Activated CD8-positive, alpha-beta memory T cell treated with anti-CD3 and anti-CD28 coated beads, Interleukin-2, amount 50 U/mL, for 24 hours (primary cell): ENCODE measurements around the gene FAR1.
"Not testable (repeated sequence)": the region's sequence is repeated elsewhere in the genome, so short reads cannot be mapped to it uniquely, and the experiment has no call there.

Source experiments
- DNase-seq: peaks from one replicate; pipeline ENCODE4 v3.0.0-alpha.2; 2020; ENCODE audit errors: extremely low read depth

FAR1 gene

GRCh38 chr11:13705710-13706109 is 37.2 kb downstream of the FAR1 start:
- DNase-seq: no peak

GRCh38 chr11:13713982-13714381 is 45.5 kb downstream of the FAR1 start:
- DNase-seq: no peak

- DNase-seq: no peak
Observed at GRCh38 chr11:13717331-13717730, 48.9 kb downstream of the FAR1 start.

GRCh38 chr11:13718394-13718793 is 49.9 kb downstream of the FAR1 start:
- DNase-seq: no peak

GRCh38 chr11:13720940-13721339 is 52.5 kb downstream of the FAR1 start:
- DNase-seq: no peak

GRCh38 chr11:13721760-13722159 is 53.3 kb downstream of the FAR1 start:
- no peak for DNase-seq

- no peak for DNase-seq
Observed at GRCh38 chr11:13726456-13726855, 58.0 kb downstream of the FAR1 start.

GRCh38 chr11:13728076-13728475 is 59.6 kb downstream of the FAR1 start:
- DNase-seq: no peak

- no peak for DNase-seq
Observed at GRCh38 chr11:13734530-13734929, 66.1 kb downstream of the FAR1 start.

- no peak for DNase-seq
Observed at GRCh38 chr11:13745165-13745564, 76.7 kb downstream of the FAR1 start.

- DNase-seq: not testable (repeated sequence)
Observed at GRCh38 chr11:13753316-13753715, 84.8 kb downstream of the FAR1 start.

GRCh38 chr11:13759050-13759449 is 90.6 kb downstream of the FAR1 start:
- DNase-seq: no peak

- no peak for DNase-seq
Observed at GRCh38 chr11:13760115-13760514, 91.6 kb downstream of the FAR1 start.

- DNase-seq: no peak
Observed at GRCh38 chr11:13761250-13761649, 92.8 kb downstream of the FAR1 start.

GRCh38 chr11:13761716-13762115 is 93.2 kb downstream of the FAR1 start:
- no peak for DNase-seq

- DNase-seq: no peak
Observed at GRCh38 chr11:13762718-13763117, 94.2 kb downstream of the FAR1 start.

- no peak for DNase-seq
Observed at GRCh38 chr11:13763341-13763740, 94.9 kb downstream of the FAR1 start.

- no peak for DNase-seq
Observed at GRCh38 chr11:13765886-13766285, 97.4 kb downstream of the FAR1 start.

- no peak for DNase-seq
Observed at GRCh38 chr11:13767471-13767870, 99.0 kb downstream of the FAR1 start.

- DNase-seq: no peak
Observed at GRCh38 chr11:13769188-13769587, 100.7 kb downstream of the FAR1 start.

GRCh38 chr11:13771151-13771550 is 102.7 kb downstream of the FAR1 start:
- DNase-seq: no peak

- no peak for DNase-seq
Observed at GRCh38 chr11:13772223-13773046, 104.0 kb downstream of the FAR1 start.

- DNase-seq: no peak
Observed at GRCh38 chr11:13775471-13775870, 107.0 kb downstream of the FAR1 start.
